HTR-8/SVneo (cell line): ENCODE measurements around the gene LHFPL2.
"Not testable (repeated sequence)": the region's sequence is repeated elsewhere in the genome, so short reads cannot be mapped to it uniquely, and the experiment has no call there.

Experiments
- DNase-seq: peaks from one replicate; pipeline ENCODE4 v3.0.0; 2011; ENCODE audit warnings: low spot score, mixed read lengths; ENCODE audit not compliant: insufficient read length
- FAIRE-seq: peaks from 2 replicates; lab custom pipeline; 2011; peaks lifted over from hg19 to GRCh38; lab: Jason Lieb, UNC

Gene LHFPL2

DNA sequence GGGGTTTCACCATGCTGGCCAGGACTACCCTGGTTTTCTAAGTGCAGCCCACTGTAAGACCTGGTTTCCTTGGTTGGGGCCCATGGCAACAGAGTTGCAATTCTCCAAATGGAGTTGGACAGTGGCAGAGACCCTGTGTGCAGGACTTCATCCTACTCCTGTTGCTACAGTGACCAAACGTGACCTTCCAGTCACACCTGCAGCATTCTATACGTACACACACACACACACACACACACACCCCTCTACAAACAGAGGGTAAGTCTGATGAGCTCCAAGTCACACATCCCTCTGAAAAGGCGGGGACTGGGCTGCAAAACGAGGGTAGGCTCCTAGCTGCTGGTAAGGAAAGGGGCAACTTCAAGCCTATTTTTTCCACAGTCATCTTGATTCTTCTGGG, 23.6 kb downstream of the LHFPL2 start:
- FAIRE-seq (no peak), DNase-seq (no peak)

GRCh38 chr5:78624011-78624541, 24.5 kb downstream of the LHFPL2 start:
- no peak for DNase-seq
- no peak for FAIRE-seq

DNA sequence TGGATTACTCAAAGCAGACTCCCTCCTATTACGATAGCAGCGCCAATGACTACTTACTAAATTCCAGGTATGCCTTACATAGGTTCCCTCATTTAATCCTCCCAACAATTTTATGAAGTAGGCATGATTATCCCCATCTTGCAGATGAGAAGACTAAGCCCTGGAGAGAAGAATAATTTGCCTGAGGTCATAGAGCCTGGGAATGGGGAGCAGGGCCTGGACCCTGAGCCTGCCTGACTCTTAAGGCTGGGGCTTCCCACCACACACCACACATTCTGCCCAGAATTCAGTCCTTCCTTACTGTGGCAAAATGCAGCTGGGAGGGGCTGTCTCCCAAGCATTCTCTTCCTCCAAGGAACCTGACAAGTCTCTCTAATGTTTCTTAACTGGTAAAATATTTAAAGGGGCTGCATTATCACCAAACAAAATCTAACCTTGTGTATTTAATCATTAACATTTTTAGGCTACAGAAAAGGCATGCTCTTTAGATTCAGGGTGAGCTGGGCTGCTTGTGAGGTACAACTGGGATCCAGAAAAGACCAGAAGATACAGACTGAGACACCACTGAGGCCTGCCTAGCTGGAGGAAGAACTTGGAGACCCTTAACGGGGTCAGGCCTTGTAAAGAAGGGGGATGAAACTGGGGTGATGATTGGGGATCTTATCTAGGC, 26.1 kb downstream of the LHFPL2 start:
- no peak for FAIRE-seq

DNA sequence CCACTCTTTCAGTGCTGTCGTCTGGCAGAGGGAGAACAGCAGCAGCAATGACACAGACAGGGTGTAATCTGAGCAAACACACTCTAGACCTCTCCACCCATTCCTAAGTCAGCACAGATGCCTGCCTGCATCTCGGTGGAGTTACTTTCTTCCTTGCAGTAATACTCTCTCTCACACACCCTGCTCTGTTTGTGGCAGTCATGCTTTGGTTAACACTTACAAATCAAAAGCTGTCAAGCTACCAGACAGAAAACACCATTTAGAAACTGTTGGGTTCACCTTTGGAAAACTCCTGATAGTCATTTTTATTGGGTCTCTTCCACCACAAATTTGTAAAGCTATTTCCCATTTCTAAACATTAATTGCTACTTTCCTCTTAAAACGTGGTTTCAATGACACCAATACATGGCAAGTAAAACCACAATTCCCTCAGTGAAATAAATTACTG, 27.3 kb downstream of the LHFPL2 start:
- no peak for DNase-seq
- no peak for FAIRE-seq

More for the DNA sequence above, 26.1 kb downstream of the LHFPL2 start:
- DNase-seq, result no peak

- DNase-seq, FAIRE-seq: not testable (repeated sequence)
Observed at GRCh38 chr5:78620119-78620518, 28.5 kb downstream of the LHFPL2 start.

- FAIRE-seq (no peak), DNase-seq (no peak)
Observed at GRCh38 chr5:78618303-78618702, 30.3 kb downstream of the LHFPL2 start.

GRCh38 chr5:78615697-78616096, 32.9 kb downstream of the LHFPL2 start:
- FAIRE-seq, result no peak
- no peak for DNase-seq

GRCh38 chr5:78614816-78615215, 33.8 kb downstream of the LHFPL2 start:
- FAIRE-seq, result no peak
- no peak for DNase-seq

DNA sequence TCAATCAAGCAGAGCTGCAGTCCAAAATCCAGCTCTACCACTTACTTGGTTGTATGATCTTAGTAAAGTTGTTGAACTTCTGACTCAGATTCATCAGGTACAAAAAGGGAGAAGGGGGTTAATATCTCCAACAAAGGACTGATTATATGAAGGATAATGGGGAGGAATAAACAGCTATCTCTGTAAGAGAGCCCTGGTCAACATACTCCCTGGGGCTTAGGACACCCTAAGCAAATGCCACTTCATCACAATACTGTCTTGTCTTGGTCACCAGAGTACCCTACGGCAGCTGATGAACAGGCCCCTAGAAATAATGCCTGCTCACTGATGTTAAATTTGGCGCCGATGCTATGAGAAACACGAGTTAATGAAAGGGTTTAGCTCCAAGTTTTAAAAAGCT, 34.8 kb downstream of the LHFPL2 start:
- no peak for FAIRE-seq
- no peak for DNase-seq

DNA sequence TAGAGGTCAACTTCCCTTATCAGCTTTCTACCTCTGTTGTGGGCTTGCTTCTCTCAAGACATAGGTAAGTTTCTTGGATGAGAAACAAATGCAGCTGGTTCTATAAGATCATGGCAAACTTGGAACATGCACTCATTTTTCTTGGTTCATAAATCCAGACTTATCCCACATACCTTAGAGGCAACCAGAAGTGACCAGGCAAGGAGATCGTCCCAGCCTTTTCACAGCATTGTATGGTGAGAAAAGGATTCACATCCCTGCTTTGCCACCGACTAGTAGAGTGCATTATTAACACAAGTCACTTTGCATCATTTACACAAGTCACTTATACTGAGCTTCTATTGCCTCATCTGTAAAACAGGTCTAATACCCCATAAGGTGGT, 35.4 kb downstream of the LHFPL2 start:
- DNase-seq, result no peak
- peak; percentile 68 for FAIRE-seq

GRCh38 chr5:78612227-78613150, 36.1 kb downstream of the LHFPL2 start:
- no peak for FAIRE-seq
- no peak for DNase-seq

GRCh38 chr5:78611126-78611605, 37.4 kb downstream of the LHFPL2 start:
- no peak for FAIRE-seq
- DNase-seq, result no peak

DNA sequence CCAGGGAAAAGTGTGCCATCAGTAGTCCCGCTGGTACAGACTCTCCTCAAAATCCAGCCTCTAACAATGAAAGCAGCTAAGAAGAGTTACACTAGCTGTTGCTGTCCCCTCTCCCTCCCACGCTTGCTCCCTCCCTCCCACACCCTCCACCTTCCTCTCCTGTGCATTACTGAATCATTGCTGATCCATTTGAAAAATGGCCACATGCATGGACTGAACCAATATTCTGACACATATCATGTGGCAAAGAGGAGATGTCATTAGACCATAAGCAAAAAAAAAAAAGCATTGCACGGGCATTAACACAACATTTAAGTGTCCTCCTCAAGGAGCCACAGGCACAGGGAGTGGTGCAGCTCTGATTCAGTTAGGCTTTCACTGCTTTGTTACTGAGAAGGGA, 37.9 kb downstream of the LHFPL2 start:
- DNase-seq, result no peak
- peak; percentile 26 for FAIRE-seq

DNA sequence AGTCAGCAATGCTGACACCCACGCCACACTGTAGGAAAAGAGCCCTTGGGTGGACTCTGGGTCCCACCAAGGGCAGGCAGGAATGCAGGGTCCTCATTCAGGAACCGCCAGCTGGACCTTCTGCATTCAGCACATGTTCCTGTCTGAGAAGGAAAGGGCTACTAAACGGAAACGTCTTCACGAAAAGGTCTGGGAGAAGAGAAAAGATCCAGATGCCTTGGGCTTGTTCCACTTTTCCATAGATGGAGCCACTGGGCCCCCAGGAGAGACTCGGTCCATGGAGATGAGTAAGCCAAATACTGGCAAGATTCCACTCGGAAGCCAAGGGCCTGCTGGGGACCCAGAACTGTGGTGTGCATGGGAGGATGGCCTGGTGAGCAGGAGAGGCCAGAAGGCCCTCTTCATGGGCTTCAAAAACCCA, 38.4 kb downstream of the LHFPL2 start:
- DNase-seq, result no peak
- no peak for FAIRE-seq

DNA sequence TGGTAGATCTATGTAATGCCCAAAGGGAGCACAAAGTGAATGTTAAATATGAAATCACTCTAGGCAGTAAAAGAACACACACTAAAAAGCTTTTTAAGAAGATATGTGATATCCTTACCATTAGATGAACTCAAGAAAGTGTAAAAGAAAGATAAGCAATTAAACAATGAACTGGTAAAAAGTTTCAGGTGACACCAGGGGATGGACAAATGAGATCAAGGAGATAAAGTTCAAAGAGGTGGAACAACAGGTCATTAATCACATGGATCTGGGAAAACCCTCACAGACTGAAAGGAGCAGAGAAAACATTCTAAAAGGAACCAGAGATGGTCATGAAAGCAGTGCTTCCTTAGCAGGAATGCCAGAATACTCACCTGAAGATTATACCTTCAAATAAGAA, 40.7 kb downstream of the LHFPL2 start:
- FAIRE-seq (no peak), DNase-seq (no peak)

DNA sequence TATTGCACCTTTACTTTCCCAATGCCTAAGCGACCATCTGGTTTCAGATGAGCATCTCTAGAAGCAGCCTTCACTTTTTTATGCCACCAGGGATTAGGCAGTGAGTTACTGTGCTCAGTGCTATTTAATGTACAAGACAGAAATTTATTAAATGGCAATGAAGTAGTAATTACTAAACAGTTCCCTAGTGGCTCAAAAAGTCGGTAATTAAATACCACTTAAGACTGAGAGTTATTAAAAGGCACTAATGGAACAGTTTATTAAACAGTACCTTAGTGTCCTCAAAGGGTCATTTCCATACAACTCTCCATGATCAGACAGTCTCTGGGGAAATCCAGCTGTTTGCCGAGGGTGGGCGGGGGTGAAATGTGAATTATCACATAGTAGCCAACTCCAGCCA, 42.3 kb downstream of the LHFPL2 start:
- DNase-seq (no peak), FAIRE-seq (no peak)

DNA sequence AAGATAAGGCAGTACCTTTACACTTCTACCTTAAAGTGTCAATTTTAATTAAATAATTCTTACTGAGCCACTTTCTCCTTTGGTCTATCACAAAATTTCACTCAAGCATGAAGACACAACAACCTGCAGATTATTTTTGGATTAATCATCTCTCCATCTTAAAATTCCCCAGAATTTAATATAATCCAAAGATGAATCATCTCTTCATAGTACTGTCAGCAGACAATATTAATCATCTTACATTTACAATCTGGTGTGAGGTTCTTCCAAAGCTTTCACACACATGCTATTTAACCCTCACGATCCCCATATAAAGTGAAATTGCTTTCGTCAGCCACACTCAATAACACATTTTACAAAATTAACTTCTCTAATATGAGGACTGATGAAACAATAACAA, 43.0 kb downstream of the LHFPL2 start:
- FAIRE-seq (no peak), DNase-seq (no peak)

GRCh38 chr5:78604689-78605285, 43.8 kb downstream of the LHFPL2 start:
- no peak for FAIRE-seq

DNA sequence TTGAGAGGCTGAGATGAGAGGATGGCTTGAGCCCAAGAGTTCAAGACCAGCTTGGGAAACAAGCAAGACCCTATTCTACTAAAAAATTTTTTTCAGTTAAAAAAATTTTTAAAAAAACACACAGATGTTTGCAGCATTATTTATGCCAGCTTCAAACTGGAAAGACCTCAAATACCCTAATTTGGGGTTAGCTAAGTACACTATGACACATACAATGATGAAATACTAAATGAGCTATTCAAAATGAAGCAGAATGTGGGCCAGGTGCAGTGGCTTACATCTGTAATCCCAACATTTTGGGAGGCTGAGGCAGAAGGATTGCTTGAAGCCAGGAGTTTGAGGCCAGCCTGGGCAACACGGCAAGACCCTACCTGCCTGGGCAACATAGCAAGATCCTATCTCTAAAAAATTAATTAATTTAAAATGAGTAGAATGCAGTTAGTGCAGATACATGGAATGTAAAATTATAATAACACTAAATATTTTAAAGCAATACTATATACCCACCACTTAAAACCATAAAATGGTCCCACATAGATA, 44.9 kb downstream of the LHFPL2 start:
- no peak for DNase-seq
- no peak for FAIRE-seq

More at GRCh38 chr5:78604689-78605285, 43.8 kb downstream of the LHFPL2 start:
- DNase-seq, result no peak

DNA sequence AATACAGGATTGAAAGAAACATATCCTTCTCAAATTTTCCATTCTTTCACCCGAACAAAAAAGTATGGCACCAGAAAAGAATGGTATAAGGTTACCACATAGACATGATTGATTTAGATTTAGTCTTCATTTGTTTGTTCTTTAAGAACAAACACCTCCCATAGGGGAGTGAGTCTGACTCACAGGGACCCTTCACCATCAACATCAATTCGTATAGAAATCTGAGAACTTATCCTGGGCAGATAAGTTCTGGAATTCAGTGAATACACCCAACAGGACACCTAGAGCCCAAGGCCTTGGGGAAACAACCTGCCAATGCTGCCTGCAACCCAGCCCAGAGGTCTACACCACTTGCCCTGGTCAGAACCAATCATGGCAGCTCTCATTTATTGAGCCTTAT, 46.2 kb downstream of the LHFPL2 start:
- FAIRE-seq (no peak), DNase-seq (no peak)
